ENCODE measurements around the gene TEP1.

DNA sequence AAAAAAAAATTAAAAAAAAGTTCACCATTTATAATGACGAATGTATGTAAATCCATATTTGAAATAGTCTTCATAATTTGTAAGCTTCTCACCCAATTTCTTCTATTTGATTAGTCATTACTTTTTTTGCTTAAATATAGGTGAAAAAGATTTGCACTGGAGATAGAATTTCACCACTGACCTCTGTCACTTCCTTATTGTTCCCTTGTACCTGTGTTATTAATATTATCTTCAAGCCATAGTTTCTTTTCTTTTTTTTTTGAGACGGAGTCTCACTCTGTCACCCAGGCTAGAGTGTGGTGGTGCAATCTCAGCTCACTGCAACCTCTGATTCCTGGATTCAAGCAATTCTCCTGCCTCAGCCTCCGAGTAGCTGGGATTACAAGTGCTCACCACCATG lies 15.8 kb downstream of the TEP1 start:
- TF ChIP-seq EZH2 (IDR thresholded peaks at IDR 0.05; ENCODE audit: insufficient read depth, low read length) = no peak
- TF ChIP-seq, protein P1, sequence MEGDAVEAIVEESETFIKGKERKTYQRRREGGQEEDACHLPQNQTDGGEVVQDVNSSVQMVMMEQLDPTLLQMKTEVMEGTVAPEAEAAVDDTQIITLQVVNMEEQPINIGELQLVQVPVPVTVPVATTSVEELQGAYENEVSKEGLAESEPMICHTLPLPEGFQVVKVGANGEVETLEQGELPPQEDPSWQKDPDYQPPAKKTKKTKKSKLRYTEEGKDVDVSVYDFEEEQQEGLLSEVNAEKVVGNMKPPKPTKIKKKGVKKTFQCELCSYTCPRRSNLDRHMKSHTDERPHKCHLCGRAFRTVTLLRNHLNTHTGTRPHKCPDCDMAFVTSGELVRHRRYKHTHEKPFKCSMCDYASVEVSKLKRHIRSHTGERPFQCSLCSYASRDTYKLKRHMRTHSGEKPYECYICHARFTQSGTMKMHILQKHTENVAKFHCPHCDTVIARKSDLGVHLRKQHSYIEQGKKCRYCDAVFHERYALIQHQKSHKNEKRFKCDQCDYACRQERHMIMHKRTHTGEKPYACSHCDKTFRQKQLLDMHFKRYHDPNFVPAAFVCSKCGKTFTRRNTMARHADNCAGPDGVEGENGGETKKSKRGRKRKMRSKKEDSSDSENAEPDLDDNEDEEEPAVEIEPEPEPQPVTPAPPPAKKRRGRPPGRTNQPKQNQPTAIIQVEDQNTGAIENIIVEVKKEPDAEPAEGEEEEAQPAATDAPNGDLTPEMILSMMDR (IDR thresholded peaks at IDR 0.05; ENCODE audit: insufficient read depth, low read depth, low read length) = no peak
